NCI-H1436 treated with DMSO at 0.1 percent for 48 hours (cell line): ENCODE data around the gene CD207.
"Not testable (repeated sequence)": the region's sequence is repeated elsewhere in the genome, so short reads cannot be mapped to it uniquely, and the experiment has no call there.

Experiments used
- DNase-seq: peaks from one replicate; lab custom pipeline; 2025; lab: John Stamatoyannopoulos, UW

Gene CD207

GRCh38 chr2:70835643-70836042, at the start of gene CD207:
CD207 (minus strand) TSS chr2:70835816; CDS start chr2:70835776, 40 bp downstream.
- no peak for DNase-seq

DNA sequence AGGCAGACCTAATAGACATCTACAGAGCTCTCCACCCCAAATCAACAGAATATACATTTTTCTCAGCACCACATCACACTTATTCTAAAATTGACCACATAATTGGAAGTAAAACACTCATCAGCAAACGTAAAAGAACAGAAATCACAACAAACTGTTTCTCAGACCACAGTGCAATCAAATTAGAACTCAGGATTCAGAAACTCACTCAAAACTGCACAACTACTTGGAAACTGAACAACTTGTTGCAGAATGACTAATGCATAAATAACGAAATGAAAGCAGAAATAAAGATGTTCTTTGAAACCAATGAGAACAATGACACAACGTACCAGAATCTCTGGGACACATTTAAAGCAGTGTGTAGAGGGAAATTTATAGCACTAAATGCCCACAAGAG, 42.9 kb upstream of the CD207 start:
- not testable (repeated sequence) for DNase-seq

DNA sequence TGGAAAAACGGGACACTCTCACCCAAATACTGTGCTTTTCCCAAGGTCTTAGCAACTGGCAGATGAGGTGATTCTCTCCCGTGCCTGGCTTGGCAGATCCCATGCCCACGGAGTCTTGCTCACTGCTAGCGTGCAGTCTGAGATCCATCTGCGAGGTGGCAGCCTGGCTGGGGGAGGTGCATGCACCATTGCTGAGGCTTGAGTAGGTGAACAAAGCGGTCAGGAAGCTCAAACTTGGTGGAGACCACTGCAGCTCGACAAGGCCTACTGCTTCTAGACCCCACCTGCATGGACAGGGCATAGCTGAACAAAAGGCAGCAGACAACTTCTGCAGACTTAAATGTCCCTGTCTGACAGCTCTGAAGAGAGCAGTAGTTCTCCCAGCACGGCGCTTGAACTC, 40.5 kb upstream of the CD207 start:
- DNase-seq, result not testable (repeated sequence)

DNA sequence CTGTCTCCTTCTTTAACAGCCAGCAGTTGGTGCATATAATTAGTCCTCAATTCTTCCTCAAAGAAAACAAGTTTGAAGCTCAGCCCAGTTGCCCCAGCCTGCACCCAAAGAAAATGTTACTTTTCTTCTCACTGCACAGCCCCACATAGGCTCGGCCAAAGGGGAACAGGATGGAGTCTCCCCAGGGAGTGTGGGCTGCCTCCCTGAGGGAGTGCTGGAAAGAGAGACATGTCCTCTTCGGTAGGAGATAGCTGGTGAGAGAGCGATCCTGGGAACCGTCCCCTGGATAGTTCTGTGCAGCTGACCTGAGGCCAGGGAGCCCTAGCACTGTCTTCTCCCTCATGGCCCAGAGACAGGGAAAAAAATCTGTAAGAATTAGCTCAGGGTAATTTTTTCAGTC, 37.9 kb upstream of the CD207 start:
- DNase-seq, result no peak

GRCh38 chr2:70871398-70872211, 36.0 kb upstream of the CD207 start:
- no peak for DNase-seq

GRCh38 chr2:70870790-70871189, 35.2 kb upstream of the CD207 start:
- no peak for DNase-seq

DNA sequence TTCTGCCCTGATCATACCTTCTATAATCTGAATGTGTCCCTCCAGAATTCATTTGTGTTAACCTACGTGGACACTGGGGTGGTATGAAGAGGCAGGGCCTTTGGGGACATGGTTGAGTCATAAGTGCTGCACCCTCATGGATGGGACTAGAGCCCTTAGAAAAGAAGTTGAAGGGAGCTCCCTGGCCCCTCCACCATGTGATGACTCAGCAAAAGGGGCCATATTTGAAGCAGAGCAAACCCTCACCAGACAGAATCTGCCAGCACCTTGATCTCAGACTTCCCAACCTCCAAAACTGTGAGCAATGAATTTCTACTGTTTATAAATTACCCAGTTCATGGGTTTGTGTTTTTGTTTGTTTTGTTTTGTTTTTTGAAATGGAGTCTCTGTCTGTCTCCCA, 33.4 kb upstream of the CD207 start:
- no peak for DNase-seq

DNA sequence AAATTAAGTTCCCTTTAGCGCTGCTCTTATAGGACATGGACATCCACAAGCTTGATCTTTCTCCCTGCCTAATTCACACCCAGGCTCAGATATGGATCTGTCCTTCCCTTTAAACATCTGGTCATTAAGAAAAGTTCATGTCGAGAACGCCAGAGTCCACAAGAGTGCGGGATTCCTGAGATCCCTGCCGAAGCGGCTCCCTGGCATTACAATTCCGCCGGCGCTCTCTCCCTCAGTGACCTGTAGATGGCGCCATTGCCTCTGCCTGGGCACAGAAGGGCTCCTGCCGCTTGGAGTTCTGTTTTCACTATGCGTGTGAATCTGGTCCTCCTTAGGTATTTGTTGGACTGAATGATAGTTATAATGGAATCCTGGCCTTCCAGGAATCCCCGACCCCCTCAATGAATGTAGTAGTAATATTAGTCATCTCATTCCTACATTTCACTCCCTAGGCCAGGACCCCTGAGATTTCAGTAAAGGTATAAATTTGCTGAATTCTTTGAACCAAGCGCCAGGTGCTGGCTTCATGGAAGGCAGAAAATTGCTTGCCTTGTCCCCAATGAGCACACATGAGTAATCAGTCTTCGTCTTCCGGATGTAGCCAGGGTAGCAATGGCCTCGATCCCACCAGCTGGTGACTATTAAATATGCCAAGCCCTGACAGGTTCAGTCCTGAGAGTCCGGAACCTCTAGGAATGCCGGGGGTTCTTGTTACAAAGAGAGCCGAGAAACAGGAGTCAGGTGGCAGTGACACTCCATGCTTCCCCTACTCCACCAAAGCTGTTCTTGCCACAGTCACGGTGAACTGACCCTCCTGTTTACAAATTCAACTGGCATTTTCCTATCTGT, 26.4 kb upstream of the CD207 start:
- DNase-seq, result no peak

DNA sequence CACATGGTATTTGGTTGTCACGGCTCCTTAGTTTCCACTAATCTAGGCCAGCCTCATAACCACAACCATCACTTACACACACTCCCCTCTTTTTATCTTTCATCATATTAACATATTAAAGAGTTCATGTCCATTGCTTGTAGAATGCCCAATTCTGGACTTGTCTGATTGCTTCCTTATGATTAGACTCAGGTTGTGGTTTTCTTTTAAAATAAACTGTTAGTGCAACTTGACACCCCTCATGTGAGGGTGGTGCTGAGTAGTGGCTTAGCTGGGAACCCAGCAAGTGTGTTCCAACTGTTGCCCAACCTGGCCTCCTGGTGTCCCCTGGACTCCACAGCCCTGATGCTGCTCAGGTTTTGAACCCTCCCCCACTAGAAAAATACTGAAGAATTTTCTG, 20.1 kb upstream of the CD207 start:
- no peak for DNase-seq

DNA sequence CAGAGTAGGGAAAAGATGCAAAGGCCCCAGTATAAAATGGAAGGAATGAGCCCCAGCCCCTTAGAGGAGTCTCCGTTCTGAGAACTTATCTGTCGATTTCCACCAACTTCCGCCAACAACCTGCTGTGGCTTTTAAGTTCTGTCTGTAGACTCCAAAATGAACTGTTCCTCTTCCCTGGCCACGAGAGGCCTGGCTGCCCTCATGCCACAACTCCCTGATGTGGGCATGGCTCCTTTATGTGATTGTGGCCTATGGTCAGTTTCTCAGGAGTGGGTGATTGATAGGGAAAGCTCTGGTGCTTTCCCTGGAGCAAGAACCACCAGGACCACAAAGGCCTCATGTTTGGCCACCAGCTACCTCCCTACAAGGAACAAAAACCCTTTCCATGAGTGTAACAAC, 18.8 kb upstream of the CD207 start:
- no peak for DNase-seq

- no peak for DNase-seq
These were observed 17.2 kb upstream of the CD207 start for GRCh38 chr2:70852824-70853223.

- no peak for DNase-seq
These were observed 16.1 kb upstream of the CD207 start for GRCh38 chr2:70851704-70852103.

DNA sequence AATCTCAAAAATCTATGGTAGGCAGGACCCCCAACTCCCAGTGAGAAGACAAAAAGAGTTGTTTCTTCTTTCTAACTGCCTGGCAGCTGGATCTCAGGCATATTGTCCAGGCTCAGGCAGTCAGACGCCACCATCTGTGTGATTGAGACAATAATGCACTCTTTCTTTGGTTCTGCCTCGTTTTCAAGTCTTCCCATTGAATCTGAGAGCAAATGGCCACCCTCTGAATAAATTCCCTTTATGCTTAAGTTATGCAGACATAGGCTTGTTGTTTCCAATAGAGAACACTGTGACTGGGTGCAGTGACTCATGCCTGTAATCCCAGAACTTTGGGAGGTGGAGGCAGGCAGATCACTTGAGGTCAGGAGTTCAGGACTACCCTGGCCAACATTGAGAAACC, 15.3 kb upstream of the CD207 start:
- no peak for DNase-seq

DNA sequence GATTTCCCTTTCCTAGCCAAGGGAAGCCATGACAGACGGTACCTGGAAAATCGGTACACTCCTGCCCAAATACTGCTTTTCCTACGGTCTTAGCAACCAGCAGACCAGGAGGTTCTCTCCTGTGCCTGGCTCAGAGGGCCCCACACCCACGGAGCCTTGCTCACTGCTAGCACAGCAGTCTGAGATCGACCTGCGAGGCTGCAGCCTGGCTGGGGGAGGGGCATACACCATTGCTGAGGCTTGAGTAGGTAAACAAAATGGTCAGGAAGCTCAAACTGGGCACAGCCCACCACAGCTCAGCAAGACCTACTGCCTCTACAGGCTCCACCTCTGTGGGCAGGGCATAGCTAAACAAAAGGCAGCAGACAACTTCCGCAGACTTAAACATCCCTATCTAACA, 6.8 kb upstream of the CD207 start:
- DNase-seq, result no peak

DNA sequence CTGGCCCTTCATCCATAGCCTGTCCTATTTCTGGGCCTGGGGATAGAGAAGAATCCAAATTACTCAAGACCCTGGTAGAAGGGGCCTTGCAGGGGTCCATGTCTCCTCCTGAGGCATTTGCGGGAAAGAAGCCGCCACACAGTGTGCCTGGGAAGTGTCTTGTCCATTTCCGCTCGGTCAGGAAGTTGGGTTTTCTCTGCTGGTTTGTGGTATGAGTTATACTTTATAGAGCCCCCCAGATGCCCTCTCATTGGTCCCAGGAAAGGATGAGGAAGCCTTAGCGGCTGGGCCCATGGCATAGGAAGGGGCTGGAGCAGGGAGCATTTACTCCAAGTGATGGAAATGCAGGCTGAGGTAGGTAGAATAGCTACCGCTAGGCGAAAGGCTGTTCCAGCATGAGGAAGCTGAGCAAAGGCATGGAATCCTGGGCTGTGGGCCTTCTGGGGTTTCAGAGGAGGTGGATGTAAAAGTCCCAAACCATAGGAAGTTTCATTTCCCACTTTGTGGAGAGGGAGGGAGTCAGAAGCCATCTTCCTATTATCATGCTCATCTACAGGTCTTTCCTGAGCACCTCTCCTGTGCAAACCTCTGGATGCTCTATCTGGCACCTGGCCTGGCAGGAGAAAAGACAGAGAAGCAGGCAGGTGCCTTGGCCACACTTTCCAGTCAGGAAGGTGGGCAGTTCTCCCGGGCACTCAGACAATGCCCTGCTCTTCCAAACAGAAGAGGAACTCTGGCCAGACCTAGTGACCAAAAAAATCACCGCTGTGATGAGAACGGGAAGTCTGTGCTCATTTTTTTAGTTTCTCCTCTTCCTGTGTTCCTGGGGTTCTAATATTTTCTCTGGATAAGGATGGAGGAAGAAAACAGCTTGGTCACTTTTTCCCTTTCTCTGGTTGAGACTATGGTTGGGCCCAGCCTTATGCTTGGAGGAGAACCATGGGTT, 2.6 kb upstream of the CD207 start:
- no peak for DNase-seq

DNA sequence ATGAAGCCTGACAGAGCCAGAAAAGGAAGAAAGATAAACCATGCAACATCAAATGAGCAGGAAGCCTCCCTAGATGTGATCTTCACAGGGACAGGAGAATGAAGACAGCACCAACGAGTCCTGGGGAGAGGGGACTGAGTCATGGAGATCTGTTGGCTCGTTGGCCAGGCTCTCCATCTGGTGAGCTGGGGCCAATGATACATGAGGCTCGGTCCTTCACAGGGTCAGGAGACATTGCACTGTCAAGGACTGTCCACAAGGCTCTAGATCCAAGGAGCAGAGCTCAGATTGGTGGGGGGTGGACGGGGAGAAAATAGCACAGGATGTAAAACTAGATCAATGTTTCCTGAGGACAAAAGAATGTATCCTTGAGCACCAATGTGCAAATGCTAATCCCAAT, 735 bp downstream of the CD207 start:
- no peak for DNase-seq

- no peak for DNase-seq
These were observed 1.5 kb downstream of the CD207 start for GRCh38 chr2:70834106-70834505.

- no peak for DNase-seq
These were observed 2.4 kb downstream of the CD207 start for GRCh38 chr2:70833246-70833645.

GRCh38 chr2:70832386-70832785, 3.2 kb downstream of the CD207 start:
- no peak for DNase-seq

DNA sequence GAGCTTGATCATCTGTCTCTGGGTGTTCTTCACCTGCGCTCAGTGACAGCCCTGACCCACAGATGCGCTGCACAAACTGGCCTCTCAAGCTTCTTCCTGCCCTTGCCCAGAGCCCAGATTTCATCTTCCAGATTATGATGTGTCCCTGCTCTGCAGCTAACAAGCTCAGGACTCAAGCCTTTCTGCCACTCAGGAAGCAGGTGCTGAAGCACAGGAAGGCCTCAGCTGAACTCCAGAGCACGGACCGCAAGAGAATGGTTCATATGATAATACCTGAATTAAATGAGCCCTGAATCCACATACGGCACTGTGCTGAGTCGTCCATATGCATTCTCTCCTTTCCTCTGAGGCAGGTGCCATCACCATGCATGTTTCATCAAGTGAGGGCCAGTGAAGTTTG, 3.8 kb downstream of the CD207 start:
- DNase-seq, result no peak

- DNase-seq, result no peak
These were observed 5.2 kb downstream of the CD207 start for GRCh38 chr2:70830366-70830765.

DNA sequence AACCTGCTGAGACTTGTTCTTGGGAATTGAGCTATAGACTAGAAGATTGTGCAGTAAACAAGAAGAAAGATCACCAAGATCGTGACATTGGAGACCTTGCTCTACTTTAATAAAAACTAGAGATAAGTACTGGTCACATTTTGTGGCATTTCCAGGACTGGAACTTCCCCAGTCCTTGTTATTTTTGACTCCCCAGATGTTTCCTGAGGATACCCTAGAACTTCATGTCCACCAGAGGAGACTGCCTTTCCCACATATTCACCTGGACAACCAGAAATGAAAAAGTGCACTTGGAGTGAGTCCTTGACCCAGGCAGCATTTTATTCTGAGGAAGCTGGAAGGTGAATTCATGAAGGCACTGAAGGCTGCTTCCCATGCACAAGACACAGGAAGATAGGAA, 5.7 kb downstream of the CD207 start:
- no peak for DNase-seq
